ENCODE measurements around the gene TRPV4. TPM values are rescaled to one million over a fixed set of nuclear protein-coding genes. Genes with fewer than 3 reads are reported as not detected.

Gene TRPV4
- total and polyA plus RNA-seq, 5 experiments from 2014 or later, result not detected

- Mint-ChIP-seq H3K27me3 (peaks cover 0 to 15% (median 4%) of the 10 kb centered on the region in 5 donors), H3K9me3 (no peaks in the 10 kb centered on the region), H3K4me1 (no peaks in the 10 kb centered on the region), H3K4me3 (no peak overlapping the region), H3K27ac (no peak overlapping the region), H3K36me3 (no peaks in the 10 kb centered on the region)
- DNase-seq (peak in 1 of 10 donors; percentile 37), ATAC-seq (no peak)
- POLR2A ChIA-PET, result no interaction called here
Observed at GRCh38 chr12:109741286-109741969, 91.8 kb downstream of the TRPV4 start.

GRCh38 chr12:109740694-109741245, 92.4 kb downstream of the TRPV4 start:
- POLR2A ChIA-PET, result no interaction called here
- Mint-ChIP-seq H3K27me3 (peaks cover 0 to 21% (median 5%) of the 10 kb centered on the region in 5 donors), H3K27ac (no peak overlapping the region), H3K9me3 (no peaks in the 10 kb centered on the region), H3K36me3 (no peaks in the 10 kb centered on the region), H3K4me3 (no peak overlapping the region), H3K4me1 (no peaks in the 10 kb centered on the region)
- ATAC-seq (no peak), DNase-seq (no peak)

GRCh38 chr12:109739747-109740693, 93.2 kb downstream of the TRPV4 start:
- Mint-ChIP-seq H3K27ac (no peak overlapping the region), H3K36me3 (no peaks in the 10 kb centered on the region), H3K9me3 (no peaks in the 10 kb centered on the region), H3K4me1 (no peaks in the 10 kb centered on the region), H3K4me3 (no peak overlapping the region), H3K27me3 (peaks cover 3 to 29% (median 11%) of the 10 kb centered on the region in 5 donors)
- DNase-seq, result peak in 1 of 10 donors; percentile 60
- POLR2A ChIA-PET, result no interaction called here
- no peak for ATAC-seq

GRCh38 chr12:109738878-109739665, 94.1 kb downstream of the TRPV4 start:
- H3K27ac Mint-ChIP-seq, result no peak overlapping the region

GRCh38 chr12:109738209-109738608, 95.0 kb downstream of the TRPV4 start:
- DNase-seq, result no peak
- no peak overlapping the region for H3K27ac Mint-ChIP-seq
- no peaks in the 10 kb centered on the region for H3K36me3 Mint-ChIP-seq
- POLR2A ChIA-PET, result no interaction called here
- H3K9me3 Mint-ChIP-seq, result no peaks in the 10 kb centered on the region
- no peak overlapping the region for H3K4me3 Mint-ChIP-seq
- peaks cover 0 to 3% (median 0%) of the 10 kb centered on the region in 4 donors for H3K4me1 Mint-ChIP-seq
- H3K27me3 Mint-ChIP-seq, result peaks cover 6 to 47% (median 29%) of the 10 kb centered on the region in 5 donors
- no peak for ATAC-seq

More at GRCh38 chr12:109738878-109739665, 94.1 kb downstream of the TRPV4 start:
- Mint-ChIP-seq H3K4me1 (peaks cover 0 to 3% (median 0%) of the 10 kb centered on the region in 4 donors), H3K36me3 (no peaks in the 10 kb centered on the region), H3K27me3 (peaks cover 6 to 38% (median 21%) of the 10 kb centered on the region in 5 donors), H3K9me3 (no peaks in the 10 kb centered on the region), H3K4me3 (no peak overlapping the region)
- DNase-seq, result peak in 1 of 10 donors; percentile 54
- POLR2A ChIA-PET, result no interaction called here
- ATAC-seq, result no peak

- Mint-ChIP-seq H3K27ac (no peak overlapping the region), H3K36me3 (no peaks in the 10 kb centered on the region), H3K4me3 (no peak overlapping the region), H3K9me3 (no peaks in the 10 kb centered on the region), H3K27me3 (peaks cover 11 to 53% (median 34%) of the 10 kb centered on the region in 5 donors), H3K4me1 (peaks cover 0 to 3% (median 0%) of the 10 kb centered on the region in 4 donors)
- ATAC-seq (no peak), DNase-seq (no peak)
- POLR2A ChIA-PET, result no interaction called here
Observed at GRCh38 chr12:109737631-109738030, 95.6 kb downstream of the TRPV4 start.

- Mint-ChIP-seq H3K4me1 (peaks cover 0 to 3% (median 0%) of the 10 kb centered on the region in 4 donors), H3K27ac (no peak overlapping the region)
- POLR2A ChIA-PET, result no interaction called here
Observed at GRCh38 chr12:109737126-109737525, 96.1 kb downstream of the TRPV4 start.

GRCh38 chr12:109736552-109737108, 96.6 kb downstream of the TRPV4 start:
- peaks cover 0 to 3% (median 0%) of the 10 kb centered on the region in 4 donors for H3K4me1 Mint-ChIP-seq
- peak; percentile 39 to 56 for ATAC-seq
- DNase-seq, result no peak
- H3K4me3 Mint-ChIP-seq, result peak overlapping the region in 1 of 10 donors; percentile 6
- POLR2A ChIA-PET, result no interaction called here
- no peaks in the 10 kb centered on the region for H3K9me3 Mint-ChIP-seq
- peaks cover 11 to 55% (median 34%) of the 10 kb centered on the region in 5 donors for H3K27me3 Mint-ChIP-seq
- H3K36me3 Mint-ChIP-seq, result no peaks in the 10 kb centered on the region
- no peak overlapping the region for H3K27ac Mint-ChIP-seq

More at GRCh38 chr12:109737126-109737525, 96.1 kb downstream of the TRPV4 start:
- Mint-ChIP-seq H3K27me3 (peaks cover 11 to 55% (median 34%) of the 10 kb centered on the region in 5 donors), H3K36me3 (no peaks in the 10 kb centered on the region), H3K9me3 (no peaks in the 10 kb centered on the region), H3K4me3 (no peak overlapping the region)
- ATAC-seq (no peak), DNase-seq (no peak)

- no peaks in the 10 kb centered on the region for H3K36me3 Mint-ChIP-seq
- ATAC-seq, result peak in 1 of 2 donors; percentile 14
- H3K4me1 Mint-ChIP-seq, result peaks cover 0 to 3% (median 0%) of the 10 kb centered on the region in 4 donors
- H3K9me3 Mint-ChIP-seq, result no peaks in the 10 kb centered on the region
- DNase-seq, result peak in 1 of 10 donors; percentile 44
- peak overlapping the region in 1 of 10 donors; percentile 9 for H3K27ac Mint-ChIP-seq
- POLR2A ChIA-PET, result no interaction called here
- no peak overlapping the region for H3K4me3 Mint-ChIP-seq
- peaks cover 11 to 54% (median 34%) of the 10 kb centered on the region in 5 donors for H3K27me3 Mint-ChIP-seq
Observed at GRCh38 chr12:109735825-109736551, 97.2 kb downstream of the TRPV4 start.

GRCh38 chr12:109735051-109735521, 98.1 kb downstream of the TRPV4 start:
- Mint-ChIP-seq H3K27ac (no peak overlapping the region), H3K27me3 (peaks cover 11 to 45% (median 30%) of the 10 kb centered on the region in 5 donors), H3K4me1 (peaks cover 0 to 3% (median 0%) of the 10 kb centered on the region in 4 donors), H3K9me3 (no peaks in the 10 kb centered on the region), H3K4me3 (no peak overlapping the region), H3K36me3 (no peaks in the 10 kb centered on the region)
- ATAC-seq (no peak), DNase-seq (no peak)
- POLR2A ChIA-PET, result no interaction called here

- H3K9me3 Mint-ChIP-seq, result no peaks in the 10 kb centered on the region
- peaks cover 11 to 45% (median 30%) of the 10 kb centered on the region in 5 donors for H3K27me3 Mint-ChIP-seq
- no peak overlapping the region for H3K4me3 Mint-ChIP-seq
- no peak for ATAC-seq
- peak in 1 of 10 donors; percentile 48 for DNase-seq
- no peaks in the 10 kb centered on the region for H3K36me3 Mint-ChIP-seq
- H3K4me1 Mint-ChIP-seq, result peaks cover 0 to 3% (median 0%) of the 10 kb centered on the region in 4 donors
- POLR2A ChIA-PET, result interaction anchor here (0.6 kb wide), 1 partner anchor 169 kb away, joined by 6 read pairs; no protein-coding TSS in a partner anchor
- no peak overlapping the region for H3K27ac Mint-ChIP-seq
Observed at GRCh38 chr12:109734219-109735000, 98.8 kb downstream of the TRPV4 start.

Data from naive thymus-derived CD8-positive, alpha-beta T cell (primary cell).